HG03521 (cell line): ENCODE measurements around the gene VSIR.

Source experiments
- ATAC-seq: cut with Tn5 transposase; IDR thresholded peaks from one replicate; pipeline ENCODE4 v1.9.1; 2021; ENCODE audit warnings: mild to moderate bottlenecking, moderate library complexity; ENCODE audit not compliant: unreplicated experiment

The VSIR gene

DNA sequence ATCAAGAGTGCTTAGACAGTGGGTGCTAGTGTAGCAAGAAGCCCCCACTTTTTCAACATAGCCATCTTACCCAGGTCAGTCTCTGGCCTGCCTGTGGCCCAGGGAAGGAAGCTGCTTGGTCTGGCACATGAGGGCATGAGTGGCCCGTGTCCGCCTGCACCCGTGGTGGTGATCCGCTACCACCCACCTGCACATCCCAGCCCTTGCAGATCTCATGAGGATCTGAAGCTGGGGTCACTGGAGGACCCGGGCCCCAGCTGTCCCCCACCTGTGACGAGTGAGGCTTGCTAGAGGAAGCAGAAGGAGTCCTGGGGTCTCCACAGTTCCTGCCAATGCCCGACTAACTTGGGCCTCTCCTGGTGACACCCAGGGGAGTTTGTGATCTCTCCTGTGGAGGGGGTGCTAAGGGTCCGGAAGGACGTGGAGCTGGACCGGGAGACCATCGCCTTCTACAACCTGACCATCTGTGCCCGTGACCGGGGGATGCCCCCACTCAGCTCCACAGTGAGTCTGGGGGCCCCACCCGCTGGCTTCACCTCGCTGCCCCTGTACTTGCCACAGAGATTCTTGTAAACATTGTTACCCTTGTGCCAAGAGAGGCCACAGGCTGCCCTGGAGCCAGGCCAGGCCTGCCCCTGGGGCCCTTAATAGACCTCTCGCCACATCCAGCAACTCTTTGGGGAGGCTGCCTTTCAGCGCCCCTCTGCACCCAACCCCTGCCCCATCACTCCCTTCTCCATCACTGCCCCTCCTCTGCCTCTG lies 10.8 kb upstream of the VSIR start:
- no peak for ATAC-seq

DNA sequence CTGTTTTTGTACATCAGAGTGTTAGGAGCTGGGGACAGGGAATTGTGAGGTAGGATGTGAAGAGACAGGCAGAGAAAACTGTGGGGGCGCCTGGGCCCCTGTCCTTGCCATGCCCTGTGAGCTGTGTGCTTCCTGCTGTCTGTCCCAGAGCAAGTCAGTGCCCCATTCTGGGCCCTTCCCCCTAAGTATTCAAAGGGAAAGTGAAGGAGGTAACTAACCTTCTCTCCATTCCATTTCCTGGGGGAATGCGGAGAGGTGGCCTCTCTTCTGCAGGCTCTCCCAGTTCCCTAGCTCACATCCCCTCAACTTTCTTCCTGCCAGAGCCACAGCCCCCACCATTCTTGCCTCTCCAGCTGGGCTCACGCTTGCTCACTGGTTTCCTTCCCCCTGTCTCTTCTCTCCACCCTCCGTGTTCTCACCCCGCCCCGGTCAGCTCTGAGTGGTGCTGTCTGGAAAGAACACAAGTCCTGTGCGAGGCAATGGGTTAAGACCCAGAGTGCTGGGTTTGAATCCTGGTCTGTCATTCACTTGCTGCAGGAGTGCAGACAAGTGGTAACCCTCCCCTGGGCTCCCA lies 9.7 kb upstream of the VSIR start:
- ATAC-seq: no peak

DNA sequence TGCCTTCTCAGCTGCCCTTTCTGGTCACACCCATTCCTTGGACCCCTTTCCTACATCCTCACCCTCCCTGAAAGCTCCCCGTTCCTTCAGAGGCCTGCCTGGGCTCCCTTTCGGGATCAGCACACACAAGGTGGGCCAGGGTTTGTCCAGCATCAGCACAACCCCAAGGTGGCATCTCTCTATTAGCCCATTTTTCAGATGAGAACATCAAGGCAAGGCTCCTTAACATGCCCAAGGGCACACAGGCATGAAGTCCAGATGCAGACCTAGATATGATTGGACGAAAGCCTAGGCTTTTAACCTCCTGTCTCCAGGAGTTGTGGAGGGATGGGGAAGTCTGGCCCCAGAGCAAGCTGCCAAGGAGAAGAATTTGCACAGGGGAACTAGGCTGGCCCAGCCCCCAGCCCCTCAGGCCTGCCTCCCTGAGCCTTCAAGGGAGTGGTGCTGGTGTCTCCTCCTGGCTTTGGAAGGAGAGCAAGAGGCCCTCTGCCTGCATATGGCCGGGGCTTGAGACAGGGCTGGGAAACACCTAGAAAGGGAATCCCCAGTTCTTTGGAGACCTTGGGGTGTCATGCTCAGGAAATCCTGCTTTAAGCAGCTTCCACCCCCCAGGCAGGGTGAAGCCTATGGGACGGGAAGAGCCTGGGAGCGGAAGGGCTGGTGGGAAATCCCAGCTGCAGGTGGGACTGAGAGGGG lies 9.0 kb upstream of the VSIR start:
- no peak for ATAC-seq

DNA sequence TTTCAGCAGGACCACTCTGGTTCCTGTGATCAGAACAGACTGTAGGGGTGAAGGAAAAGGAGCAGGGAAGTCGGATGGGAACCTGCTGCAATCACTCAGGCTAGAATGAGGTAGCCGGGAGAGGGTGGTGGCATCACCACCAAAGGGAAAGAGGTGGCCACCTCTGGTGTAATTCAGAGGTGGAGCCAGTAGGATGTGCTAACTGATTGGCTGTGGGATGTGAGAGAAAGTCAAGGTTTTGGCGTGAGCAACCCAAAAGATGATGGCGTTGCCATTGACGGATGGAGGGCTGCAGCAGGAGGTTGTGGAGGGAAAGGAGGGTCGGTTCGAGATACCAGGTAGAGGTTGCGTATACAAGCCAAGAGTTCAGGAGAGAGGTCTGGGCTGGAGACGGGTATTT lies 7.4 kb upstream of the VSIR start:
- no peak for ATAC-seq

DNA sequence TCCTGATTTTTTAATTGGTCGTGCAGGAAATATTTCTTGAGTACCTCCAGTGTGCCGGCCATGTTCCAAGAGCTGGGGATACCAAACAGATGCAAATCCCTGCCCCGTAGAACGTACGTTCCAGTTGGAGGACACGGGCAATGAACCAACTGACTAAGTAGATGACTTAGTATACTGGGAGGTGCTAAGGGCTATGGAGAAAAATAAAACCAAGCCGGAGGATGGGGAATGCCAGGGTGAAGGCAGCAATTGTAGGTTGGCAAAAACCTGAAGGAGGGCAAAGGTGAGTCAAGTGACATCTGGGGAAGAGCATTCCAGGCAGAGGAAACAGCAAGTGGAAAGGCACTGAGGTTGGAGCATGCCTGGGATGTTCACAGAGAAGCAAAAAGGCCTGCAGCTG lies 6.8 kb upstream of the VSIR start:
- no peak for ATAC-seq

DNA sequence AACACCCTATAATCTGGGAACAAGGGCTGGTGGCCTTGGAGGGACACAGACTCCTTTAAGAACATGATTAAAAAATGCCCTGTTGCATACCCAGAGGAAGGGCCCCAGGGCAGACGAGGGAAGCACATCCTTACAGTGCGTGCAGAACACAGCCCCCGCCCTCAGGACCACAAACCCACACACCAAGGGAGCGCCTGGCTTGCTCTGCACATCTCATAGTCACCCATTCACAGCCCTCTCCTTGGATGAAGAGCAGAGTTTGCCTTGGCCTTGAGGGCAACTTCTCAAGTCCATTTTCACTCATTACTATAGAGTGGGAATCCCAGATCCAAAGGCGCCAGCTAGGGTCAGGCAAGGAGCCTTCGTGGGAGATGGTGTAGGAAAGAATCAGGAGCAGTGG lies 6.3 kb upstream of the VSIR start:
- no peak for ATAC-seq

DNA sequence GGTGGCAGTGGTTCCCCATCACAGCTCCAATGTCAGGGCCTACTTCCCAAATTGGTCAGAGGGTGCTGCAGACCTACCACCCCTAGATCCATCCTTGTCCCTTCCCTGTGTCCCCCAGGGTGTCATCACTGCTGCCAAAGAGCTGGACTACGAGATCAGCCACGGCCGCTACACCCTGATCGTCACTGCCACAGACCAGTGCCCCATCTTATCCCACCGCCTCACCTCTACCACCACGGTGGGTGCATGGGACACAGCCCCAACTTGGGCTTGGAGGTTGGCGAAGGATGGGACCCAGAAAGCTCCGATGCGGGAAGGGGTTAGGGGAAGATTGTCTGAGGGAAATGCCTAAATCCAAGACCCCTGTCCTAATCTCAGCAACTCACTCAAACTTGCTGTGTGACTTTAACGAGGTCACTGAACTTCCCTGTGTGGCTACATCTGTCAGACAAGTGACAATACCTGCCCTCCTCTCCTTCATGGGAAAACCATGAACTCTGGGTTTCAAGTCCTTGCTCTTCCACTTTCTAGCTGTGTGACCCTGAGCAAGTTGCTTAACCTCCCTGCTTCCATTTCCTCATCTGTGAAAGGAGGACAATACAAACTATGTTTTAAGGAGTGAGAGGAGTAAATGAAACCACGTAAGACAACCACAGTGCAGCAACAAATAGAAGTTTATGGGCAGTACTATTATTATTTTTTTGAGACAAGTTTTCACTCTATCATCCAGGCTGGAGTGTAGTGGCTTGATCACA lies 4.9 kb upstream of the VSIR start:
- no peak for ATAC-seq

DNA sequence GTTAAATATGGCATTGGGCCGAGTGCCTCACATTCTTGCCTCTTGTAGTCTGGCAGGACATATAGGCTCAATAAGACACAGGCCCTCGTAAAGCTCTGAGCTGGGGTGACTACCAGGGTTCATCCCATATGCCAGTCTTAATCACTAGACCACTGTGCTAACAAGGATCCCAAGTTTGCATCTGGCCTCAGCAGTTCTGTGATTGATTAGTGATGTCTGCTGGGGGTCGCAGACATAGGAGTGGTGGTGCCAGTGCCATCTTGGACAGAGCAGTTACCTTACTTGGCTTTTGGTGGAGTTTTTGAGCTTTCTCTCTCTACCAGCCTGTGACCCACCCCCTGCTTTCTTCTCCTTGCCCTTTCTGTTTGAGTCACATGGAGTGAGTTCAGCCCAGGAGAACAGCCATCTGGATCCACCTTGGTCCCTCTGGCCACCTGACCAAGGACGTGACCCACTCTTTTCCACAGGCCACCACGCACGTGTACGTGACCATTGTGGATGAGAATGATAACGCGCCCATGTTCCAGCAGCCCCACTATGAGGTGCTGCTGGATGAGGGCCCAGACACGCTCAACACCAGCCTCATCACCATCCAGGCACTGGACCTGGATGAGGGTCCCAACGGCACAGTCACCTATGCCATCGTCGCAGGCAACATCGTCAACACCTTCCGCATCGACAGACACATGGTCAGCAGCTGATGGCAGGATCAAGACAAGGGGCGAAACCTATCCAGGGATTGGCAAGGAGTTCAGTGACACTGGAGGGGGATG lies 4.1 kb upstream of the VSIR start:
- ATAC-seq: no peak

DNA sequence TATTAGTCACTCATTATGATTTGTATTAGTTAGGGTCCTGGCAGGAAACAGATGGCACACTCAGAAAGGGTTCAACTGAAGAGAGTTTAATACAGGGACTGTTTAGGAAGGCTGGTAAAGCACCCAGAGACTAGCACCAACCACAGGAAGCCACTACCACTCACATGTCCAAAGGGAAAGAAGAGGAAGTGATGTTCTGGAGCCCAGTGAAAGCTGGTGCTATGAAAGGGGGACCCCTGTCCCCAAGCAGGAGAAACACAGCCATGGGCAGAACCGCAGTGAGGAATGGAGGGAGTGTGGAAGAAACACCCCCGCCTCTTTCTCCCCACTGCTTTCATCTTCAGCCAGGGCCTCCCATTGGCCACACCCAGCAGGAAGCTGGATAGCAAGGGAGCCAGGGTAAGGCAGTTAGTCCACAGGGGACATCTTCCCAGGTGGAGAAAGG lies 3.2 kb upstream of the VSIR start:
- no peak for ATAC-seq

DNA sequence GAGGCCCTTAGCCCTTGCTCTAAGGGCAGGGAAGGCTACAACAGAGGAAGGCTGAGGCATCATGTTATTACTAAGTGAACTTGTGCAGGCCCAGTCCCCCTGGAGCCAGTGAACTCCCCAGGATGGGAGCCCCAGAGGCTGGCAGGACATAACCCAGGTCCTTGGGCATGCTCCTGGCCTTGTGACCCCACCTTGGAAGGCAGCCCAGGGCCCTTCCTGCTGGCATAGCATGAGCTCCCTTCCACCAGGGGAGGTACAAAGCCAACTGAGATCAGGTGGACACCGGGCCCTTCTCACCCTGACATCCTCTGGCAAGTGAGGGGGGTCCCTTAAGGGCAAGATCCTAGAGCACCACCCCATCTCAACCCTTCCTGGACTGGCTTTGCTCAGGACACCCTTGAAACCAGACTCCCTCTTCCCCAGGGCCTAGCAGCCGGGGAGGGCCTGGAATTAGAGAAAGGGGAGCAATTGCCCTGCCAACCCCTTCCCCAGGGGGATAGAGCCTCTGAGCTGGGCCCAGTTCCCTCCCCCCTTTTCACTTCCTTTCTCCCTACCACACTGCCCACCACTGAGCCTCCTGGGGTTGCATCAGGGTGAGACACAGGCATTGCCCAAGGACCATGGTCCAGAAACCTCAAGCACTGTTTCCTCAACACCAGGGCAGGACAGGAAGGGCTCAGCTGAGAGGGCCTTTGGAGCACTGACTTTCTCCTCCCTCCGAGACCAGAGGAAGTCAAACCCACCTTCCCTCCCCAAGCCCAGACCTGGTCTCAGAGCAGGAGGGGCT lies 1.8 kb upstream of the VSIR start:
- ATAC-seq: no peak

DNA sequence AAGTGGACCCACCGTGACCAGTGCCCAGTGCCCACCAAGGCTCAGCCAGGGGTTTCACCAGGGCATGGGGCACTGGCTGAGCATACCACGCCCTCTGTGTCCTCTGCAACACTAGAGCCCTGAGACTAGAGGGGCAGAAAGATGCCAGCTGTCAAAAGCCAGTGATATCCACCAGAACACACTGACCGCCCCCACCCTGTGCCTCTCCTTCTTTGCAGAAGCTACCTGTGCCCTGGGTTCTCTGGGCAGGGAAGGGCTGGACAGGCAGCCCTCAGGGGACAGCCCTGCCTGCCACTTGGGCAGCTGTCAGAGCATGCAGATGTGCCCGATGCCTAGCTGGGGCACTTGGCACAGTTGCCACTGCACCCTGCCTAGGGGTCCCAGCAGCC lies 494 bp downstream of the VSIR start:
- no peak for ATAC-seq

DNA sequence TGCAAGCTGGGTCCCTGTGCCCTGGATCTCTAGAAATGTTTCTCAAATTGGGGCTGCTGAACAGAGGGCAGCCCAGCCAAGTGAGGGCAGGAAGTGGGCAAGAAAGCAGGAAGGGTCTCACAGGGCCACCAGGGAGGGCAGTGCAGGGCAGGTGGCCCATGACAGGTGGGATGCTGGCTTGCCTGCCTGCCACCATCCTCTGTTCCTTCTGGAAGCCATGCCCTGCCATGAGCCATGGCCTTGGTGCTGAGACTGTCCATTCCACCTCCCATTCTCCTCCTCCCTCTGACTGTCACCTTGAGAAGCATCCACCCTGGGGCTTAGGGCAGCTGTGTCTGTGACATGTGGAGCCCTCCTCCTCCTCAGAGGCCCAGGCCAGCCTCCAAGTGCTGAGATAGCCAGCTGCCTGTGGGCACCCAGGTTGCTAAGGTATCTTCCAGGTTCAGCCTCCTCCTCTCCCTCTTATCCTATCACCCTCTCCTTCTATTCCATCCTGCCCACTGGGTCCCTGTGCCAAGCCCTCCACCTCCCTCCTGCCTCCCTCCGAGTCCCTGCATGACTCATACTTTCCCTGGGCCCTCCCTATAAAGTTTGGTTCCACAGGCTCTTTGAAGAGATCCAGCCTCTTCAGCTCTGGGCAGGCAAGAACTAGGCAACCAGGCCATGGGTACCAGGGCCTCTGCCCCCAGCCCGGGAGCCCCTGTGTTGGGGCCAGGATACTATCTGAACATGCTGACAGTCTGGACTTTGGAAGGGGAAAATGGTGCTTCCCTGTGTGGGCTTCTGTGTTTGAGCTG lies 1.3 kb downstream of the VSIR start:
- no peak for ATAC-seq

DNA sequence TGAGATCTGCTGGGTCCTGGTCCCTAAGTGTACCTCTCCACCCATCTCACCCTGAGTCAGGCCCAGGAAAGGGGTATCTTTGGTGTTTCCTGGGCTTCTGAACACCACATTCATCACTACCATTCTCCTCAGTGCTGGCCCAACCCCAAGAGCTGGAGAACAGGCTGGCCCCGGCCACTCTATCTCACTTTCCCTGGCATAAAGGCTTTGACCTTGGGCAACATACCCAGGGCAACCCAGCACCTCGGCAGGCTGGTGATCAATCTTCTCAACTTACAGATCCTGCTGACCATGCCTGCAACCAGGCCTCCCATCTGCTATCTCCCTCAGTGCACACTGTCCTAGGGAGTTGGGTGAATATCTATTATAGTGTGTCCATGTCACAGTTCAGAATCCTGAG lies 2.1 kb downstream of the VSIR start:
- no peak for ATAC-seq

DNA sequence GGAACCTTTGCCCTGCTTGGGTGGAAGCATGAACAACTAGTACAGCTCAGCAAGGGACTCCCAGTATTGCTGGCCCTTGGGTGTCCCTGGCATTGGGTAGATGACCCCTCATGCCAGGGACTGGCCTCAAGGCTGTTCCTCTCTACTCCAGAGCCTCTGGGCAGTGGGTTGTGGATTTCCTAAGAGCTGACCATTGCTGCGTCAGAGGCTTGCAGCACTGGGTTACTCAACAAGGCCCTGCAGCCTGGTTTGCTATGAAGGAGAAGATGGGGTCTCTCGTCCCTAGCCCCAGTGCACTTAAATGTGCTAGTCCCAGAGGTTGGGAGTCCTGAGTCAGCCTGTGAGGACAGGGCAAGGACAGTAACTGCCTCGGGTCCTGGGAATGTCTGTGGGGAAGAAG lies 2.5 kb downstream of the VSIR start:
- no peak for ATAC-seq

DNA sequence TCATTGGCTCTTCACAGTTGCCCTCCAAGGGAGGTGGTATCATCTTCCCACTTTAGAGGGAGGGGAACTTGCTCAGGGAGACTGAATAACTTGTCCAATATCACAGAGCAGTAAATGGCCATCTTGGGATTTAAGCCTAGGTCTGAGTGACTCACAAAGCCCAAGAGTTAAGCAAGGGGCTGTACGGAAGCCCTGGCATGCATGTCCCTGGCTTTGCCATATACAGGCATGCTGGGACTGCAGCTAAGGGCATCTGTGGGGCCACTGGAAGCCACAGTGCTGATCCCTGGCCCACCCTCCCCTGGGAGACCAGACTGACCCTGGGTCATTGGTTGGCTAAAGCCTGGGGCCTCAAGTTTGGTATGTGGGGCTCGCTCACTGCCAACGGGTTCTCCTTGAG lies 3.1 kb downstream of the VSIR start:
- ATAC-seq: no peak

DNA sequence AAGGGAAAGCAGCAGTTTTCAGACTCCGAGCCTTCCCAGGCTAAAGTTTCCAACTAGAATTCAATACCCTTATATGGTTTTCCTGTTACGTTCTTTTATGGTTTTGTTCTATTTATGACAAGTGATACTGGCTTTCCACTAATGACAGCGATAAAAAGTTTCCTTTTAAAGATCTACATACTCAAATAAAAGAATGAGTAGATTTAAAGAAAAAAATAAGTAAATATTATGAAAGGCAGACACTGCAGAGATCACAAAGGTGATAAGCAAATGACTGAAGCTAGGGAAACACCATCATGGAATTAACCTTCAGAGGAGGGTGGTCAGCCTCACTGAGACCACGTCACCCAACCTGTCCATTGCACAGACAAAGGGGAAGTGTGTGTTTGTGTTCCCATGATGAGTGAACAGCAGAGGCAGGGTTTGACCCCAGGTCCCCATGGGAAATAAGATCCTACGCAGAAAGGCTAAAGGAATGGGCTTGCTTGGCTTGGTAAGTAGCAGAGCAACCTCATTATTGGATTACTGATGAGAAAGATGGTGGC lies 4.0 kb downstream of the VSIR start:
- ATAC-seq: peak; percentile 3

DNA sequence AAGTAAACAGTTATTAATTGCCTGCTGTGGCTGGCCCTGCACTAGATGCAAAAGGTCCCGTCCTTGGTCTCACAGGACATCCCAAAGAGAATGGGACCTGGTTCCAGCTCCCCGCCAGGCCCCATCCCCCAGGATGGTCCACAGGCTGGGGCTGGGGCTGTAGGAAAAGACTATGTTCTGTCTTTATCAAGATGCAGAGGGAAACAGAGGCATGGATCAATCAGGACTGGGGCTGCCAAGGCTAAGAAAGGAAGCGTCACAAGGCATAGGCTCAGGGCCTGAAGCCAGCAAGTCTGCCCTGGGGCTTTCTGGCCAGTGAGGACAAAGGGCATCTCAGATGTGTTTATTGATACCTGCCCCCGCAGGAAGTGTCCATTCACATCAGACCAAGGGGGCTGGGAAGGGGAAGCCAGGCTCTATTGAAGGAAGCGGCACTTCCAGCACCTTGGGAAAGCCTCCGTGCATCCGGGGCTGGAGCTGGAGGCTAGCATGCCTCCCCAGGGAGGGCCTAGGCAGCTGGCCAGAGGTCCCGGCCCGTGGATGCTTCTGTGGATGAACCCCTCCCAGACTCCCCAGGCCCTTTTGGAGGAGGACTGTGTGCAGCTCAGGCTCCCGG lies 5.8 kb downstream of the VSIR start:
- no peak for ATAC-seq

DNA sequence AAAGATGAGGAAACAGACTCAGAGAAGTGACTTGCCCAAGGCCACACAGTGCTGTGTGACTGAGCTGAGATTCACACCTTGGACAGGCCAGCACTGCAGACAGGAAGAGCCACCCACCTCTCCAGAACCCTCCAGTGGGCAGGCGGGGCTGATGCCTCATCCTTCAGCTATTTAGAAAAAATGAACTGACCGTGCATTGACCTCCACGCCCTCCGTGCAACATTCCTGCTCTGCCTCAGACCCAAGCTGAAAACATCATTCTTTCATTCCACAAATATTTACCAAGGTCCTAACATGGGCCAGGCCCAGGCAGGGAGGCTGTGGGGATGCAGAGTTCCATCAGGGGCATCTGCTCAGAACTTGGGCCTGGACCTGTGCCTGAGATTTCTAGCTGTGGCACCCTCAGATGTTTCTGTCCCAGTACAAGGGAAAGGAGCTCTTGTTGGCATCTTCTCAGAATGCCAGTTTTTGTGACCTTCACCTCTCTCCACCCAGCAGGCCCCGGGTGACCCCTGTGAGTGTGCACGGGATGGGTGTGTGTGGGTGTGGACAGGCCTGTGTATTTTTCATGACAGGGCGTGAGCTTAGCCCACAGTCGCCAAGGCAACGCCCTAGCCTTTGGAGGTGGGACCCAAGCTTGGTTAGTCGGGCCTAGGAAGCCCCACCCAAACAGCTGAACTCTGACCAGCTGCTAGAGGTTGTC lies 6.5 kb downstream of the VSIR start:
- no peak for ATAC-seq
